ENCODE measurements around the gene ELOF1. TPM values are rescaled to one million over a fixed set of nuclear protein-coding genes. Genes with fewer than 3 reads are reported as not detected.
A peak's percentile ranks its signal among the peaks of the same experiment; 100 is the strongest.

ELOF1 gene
- total and polyA plus RNA-seq, 2 of the 4 experiments (the other 2 are of a cell fraction), result 62.4 to 96.8 TPM

GRCh38 chr19:11534538-11534937 lies 24.5 kb downstream of the ELOF1 start:
- H3K27me3 ChIP-seq (ENCODE audit: control insufficient read depth, insufficient read depth, low read length), result no peaks in the 10 kb centered on the region
- peak overlapping the region; percentile 57; the same call in 1 of the 2 replicates for H3K23ac ChIP-seq (ENCODE audit: low read depth, low read length)
- no peak overlapping the region for H3K56ac ChIP-seq (ENCODE audit: extremely low read depth, insufficient read depth, low read length)
- H3K4ac ChIP-seq (ENCODE audit: low read depth, low read length), result peak overlapping the region; percentile 99
- peak overlapping the region; percentile 43 for H3K14ac ChIP-seq (replicated peaks; ENCODE audit: low read depth, low read length)
- no peaks in the 10 kb centered on the region for H3K9me3 ChIP-seq (ENCODE audit: control insufficient read depth, insufficient read depth, low read length)
- peaks cover 3% of the 10 kb centered on the region; the same call in 1 of the 2 replicates for H4K20me1 ChIP-seq (ENCODE audit: insufficient read depth, low read length)
- H3K4me2 ChIP-seq (ENCODE audit: low read depth, low read length), result no peak overlapping the region
- H2BK15ac ChIP-seq (ENCODE audit: low read depth, low read length), result peak overlapping the region; percentile 90; the same call in 2 of the 3 replicates
- no peak overlapping the region for H3K4me3 ChIP-seq (ENCODE audit: insufficient read depth, low read depth, low read length)
- peaks cover 7 to 18% of the 10 kb centered on the region in 2 experiments for H3K79me1 ChIP-seq (ENCODE audit: low read depth in 1 of 2, low read length in 2 of 2)
- ChIA-PET POLR2A (ENCODE audit: unreplicated experiment) (no interaction called here), CTCF (no interaction called here)
- H3K9ac ChIP-seq (ENCODE audit: low read depth, low read length), result no peak overlapping the region
- no peak overlapping the region for H4K5ac ChIP-seq (ENCODE audit: low read depth, low read length)
- peaks cover 20% of the 10 kb centered on the region for H3K4me1 ChIP-seq (ENCODE audit: control insufficient read depth, insufficient read depth, low read length)
- H2BK120ac ChIP-seq (ENCODE audit: low read depth, low read length), result peak overlapping the region; percentile 85
- peaks cover 21% of the 10 kb centered on the region for H3K9me1 ChIP-seq (ENCODE audit: insufficient read depth, low read length)
- H4K91ac ChIP-seq (ENCODE audit: insufficient read depth, low read depth, low read length), result peak overlapping the region; percentile 40; the same call in 1 of the 2 replicates
- in situ Hi-C loops (cut with MboI; ENCODE audit: low sequenced_read_pairs), result no loop called here
- no peak overlapping the region for H3K18ac ChIP-seq (ENCODE audit: low read depth, low read length)
- TF ChIP-seq, protein P1, sequence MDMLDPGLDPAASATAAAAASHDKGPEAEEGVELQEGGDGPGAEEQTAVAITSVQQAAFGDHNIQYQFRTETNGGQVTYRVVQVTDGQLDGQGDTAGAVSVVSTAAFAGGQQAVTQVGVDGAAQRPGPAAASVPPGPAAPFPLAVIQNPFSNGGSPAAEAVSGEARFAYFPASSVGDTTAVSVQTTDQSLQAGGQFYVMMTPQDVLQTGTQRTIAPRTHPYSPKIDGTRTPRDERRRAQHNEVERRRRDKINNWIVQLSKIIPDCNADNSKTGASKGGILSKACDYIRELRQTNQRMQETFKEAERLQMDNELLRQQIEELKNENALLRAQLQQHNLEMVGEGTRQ (IDR thresholded peaks at IDR 0.05; ENCODE audit: low read depth, low read length), result no peak
- TF ChIP-seq MXI1 (IDR thresholded peaks at IDR 0.05; ENCODE audit: borderline replicate concordance, low read depth, low read length), result no peak
- no peak for TF ChIP-seq CTCF (conservative IDR thresholded peaks at IDR 0.05; ENCODE audit: low read depth, low read length)
- ATAC-seq (ENCODE audit: low read depth) (no peak), DNase-seq (no peak)
- peak overlapping the region; percentile 86 for H2BK20ac ChIP-seq (ENCODE audit: low read depth, low read length)
- peak overlapping the region; percentile 28 for H2BK5ac ChIP-seq (ENCODE audit: low read depth, low read length, poor library complexity, severe bottlenecking)
- BruUV-seq (replicated peaks), result no TSS peak
- H2AK5ac ChIP-seq (ENCODE audit: low read depth, low read length), result peak overlapping the region; percentile 93
- H4K8ac ChIP-seq (ENCODE audit: low read depth in 2 of 2, low read length in 2 of 2), result 0 out of 4 replicates have a peak overlapping the region, but pooled peaks of 1 of the 2 experiments have one; percentile 51
- H3K36me3 ChIP-seq (ENCODE audit: control insufficient read depth, insufficient read depth, low read length), result no peaks in the 10 kb centered on the region
- WGBS, 2 experiments (ENCODE audit: extremely low coverage in 2 of 2, insufficient read length in 1 of 2), result 100% methylated on average over 1 of the region's 1 CpG; no CpG with 5 or more reads in 1 of the 2 experiments
- dilution Hi-C loops (cut with HindIII; ENCODE audit: low sequenced_read_pairs, unreplicated experiment), result no loop called here
- intact Hi-C loops (cut with micrococcal nuclease), result no loop called here
- no peak overlapping the region for H3K27ac ChIP-seq (ENCODE audit: insufficient read depth, low read length)
- H2AK9ac ChIP-seq (replicated peaks; ENCODE audit: low read depth, low read length, poor library complexity), result no peak overlapping the region
- H2AFZ ChIP-seq (replicated peaks; ENCODE audit: low read length, poor library complexity), result no peak overlapping the region
